Gastroesophageal sphincter (tissue), 3 donors: ENCODE results near the gene DHX15.

ENCODE experiments used
- POLR2AphosphoS5 ChIP-seq: sonication (generic); formaldehyde crosslinking; IDR thresholded peaks from one replicate; pipeline ENCODE4 v1.6.1; 2017; ENCODE audit warnings: antibody characterized with exemption
- TF ChIP-seq, protein P1 (sequence below), 4 experiments: fragments of 200-600 bp in 2 of 4; fragments of 450-650 bp in 2 of 4; sonication (generic) in 1 of 4; IDR thresholded peaks; one replicate each; pipeline ENCODE4 v1.5.1; 2017 to 2019; ENCODE audit warnings: antibody characterized with exemption in 4 of 4, mild to moderate bottlenecking in 2 of 4, moderate library complexity in 2 of 4

DNA sequence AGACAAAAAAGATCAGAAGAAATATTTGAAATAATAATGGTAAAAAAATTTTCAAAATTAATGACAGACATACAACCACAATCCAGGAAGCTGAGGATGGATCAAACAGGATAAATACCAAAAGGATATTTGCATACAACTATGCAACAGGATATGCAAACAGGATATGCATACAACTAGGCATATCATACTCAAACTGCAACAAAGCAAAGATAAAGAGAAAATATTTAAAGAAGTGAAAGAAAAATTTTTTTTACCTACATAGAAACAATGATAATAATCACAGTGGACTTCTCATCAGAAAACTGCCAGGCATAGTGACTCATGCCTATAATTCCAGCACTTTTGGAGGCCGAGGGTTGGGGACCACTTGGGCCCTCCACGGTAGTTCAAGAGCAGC lies 11.3 kb upstream of the DHX15 start:
- TF ChIP-seq, protein P1, sequence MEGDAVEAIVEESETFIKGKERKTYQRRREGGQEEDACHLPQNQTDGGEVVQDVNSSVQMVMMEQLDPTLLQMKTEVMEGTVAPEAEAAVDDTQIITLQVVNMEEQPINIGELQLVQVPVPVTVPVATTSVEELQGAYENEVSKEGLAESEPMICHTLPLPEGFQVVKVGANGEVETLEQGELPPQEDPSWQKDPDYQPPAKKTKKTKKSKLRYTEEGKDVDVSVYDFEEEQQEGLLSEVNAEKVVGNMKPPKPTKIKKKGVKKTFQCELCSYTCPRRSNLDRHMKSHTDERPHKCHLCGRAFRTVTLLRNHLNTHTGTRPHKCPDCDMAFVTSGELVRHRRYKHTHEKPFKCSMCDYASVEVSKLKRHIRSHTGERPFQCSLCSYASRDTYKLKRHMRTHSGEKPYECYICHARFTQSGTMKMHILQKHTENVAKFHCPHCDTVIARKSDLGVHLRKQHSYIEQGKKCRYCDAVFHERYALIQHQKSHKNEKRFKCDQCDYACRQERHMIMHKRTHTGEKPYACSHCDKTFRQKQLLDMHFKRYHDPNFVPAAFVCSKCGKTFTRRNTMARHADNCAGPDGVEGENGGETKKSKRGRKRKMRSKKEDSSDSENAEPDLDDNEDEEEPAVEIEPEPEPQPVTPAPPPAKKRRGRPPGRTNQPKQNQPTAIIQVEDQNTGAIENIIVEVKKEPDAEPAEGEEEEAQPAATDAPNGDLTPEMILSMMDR (IDR thresholded peaks at IDR 0.05) = no peak
- TF ChIP-seq POLR2AphosphoS5 = no peak
